ENCODE results near the gene AMIGO3.

GRCh38 chr3:49705390-49705960 lies 14.0 kb downstream of the AMIGO3 start:
- TF ChIP-seq YY1 (IDR thresholded peaks at IDR 0.05; ENCODE audit: low read depth) (no peak), TCF12 (IDR thresholded peaks at IDR 0.05; ENCODE audit: low read depth) (no peak), USF1 (IDR thresholded peaks at IDR 0.05) (no peak), EP300 (IDR thresholded peaks at IDR 0.05; ENCODE audit: borderline replicate concordance) (no peak), RAD21 (IDR thresholded peaks at IDR 0.05; ENCODE audit: low read depth) (no peak), REST (IDR thresholded peaks at IDR 0.05; ENCODE audit: low read depth) (no peak), EGR1 (IDR thresholded peaks at IDR 0.05) (no peak), CREB1 (IDR thresholded peaks at IDR 0.05; ENCODE audit: low read depth) (no peak), TEAD4 (IDR thresholded peaks at IDR 0.05) (no peak), CEBPB (IDR thresholded peaks at IDR 0.05) (no peak), TAF1 (IDR thresholded peaks at IDR 0.05; ENCODE audit: low read depth) (no peak), MAX (IDR thresholded peaks at IDR 0.05) (no peak), ZBTB7A (IDR thresholded peaks at IDR 0.05; ENCODE audit: low read depth) (no peak), FOXM1 (IDR thresholded peaks at IDR 0.05; ENCODE audit: borderline replicate concordance, low read depth) (no peak)

All from Ishikawa (cell line).